Stomach (tissue), 4 donors: ENCODE data around the gene TRNP1.

Experiments used
- POLR2A ChIP-seq, 4 donors: fragments of 450-650 bp; IDR thresholded peaks; one replicate each; pipeline ENCODE4 v1.6.1; 2016; ENCODE audit warnings: antibody characterized with exemption in 4 of 4, control low read depth in 2 of 4, mild to moderate bottlenecking in 1 of 4, moderate library complexity in 1 of 4
- TF ChIP-seq, protein P1 (sequence below), 7 experiments: fragments of 450-650 bp in 4 of 7; fragments of 200-600 bp in 3 of 7; sonication (generic) in 3 of 7; IDR thresholded peaks; one replicate each; pipeline ENCODE4 v1.5.1; 2016 to 2019; ENCODE audit warnings: antibody characterized with exemption in 7 of 7, control low read depth in 2 of 7, mild to moderate bottlenecking in 1 of 7

DNA sequence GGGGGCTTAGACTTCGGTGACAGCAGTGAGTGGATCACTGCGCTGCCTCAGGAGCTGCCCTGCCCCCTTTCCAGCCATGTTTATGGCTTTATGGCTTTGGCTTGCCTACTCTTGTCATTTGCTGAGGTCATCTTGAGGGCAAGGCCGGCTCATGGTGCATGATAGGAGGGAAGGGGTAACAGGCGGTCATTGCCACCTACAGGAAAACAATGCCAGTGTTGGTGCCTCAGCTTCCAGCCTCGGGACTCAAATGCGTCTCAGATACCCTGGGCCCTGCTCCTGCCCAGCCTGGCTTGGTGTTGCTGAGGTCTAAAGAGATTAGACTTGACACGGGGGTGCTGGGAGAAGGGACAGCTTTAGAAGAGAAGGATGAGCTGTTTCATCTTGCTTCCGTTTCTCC lies 47.8 kb upstream of the TRNP1 start:
- TF ChIP-seq POLR2A (IDR thresholded peaks at IDR 0.05), result no peak
- TF ChIP-seq, protein P1, sequence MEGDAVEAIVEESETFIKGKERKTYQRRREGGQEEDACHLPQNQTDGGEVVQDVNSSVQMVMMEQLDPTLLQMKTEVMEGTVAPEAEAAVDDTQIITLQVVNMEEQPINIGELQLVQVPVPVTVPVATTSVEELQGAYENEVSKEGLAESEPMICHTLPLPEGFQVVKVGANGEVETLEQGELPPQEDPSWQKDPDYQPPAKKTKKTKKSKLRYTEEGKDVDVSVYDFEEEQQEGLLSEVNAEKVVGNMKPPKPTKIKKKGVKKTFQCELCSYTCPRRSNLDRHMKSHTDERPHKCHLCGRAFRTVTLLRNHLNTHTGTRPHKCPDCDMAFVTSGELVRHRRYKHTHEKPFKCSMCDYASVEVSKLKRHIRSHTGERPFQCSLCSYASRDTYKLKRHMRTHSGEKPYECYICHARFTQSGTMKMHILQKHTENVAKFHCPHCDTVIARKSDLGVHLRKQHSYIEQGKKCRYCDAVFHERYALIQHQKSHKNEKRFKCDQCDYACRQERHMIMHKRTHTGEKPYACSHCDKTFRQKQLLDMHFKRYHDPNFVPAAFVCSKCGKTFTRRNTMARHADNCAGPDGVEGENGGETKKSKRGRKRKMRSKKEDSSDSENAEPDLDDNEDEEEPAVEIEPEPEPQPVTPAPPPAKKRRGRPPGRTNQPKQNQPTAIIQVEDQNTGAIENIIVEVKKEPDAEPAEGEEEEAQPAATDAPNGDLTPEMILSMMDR (IDR thresholded peaks at IDR 0.05), result no peak
